Astrocyte (in vitro differentiated cells and primary cell): ENCODE data around the gene MPP1.

Experiments used
- CTCF ChIP-seq: IDR thresholded peaks from 2 replicates; pipeline ENCODE4 v1.5.1; 2011; ENCODE audit warnings: low read depth, mild to moderate bottlenecking, inconsistent platforms, low read length, moderate library complexity; ENCODE audit not compliant: insufficient read depth
- EZH2 ChIP-seq: IDR thresholded peaks from 2 replicates; pipeline ENCODE4 v1.6.1; 2012; ENCODE audit warnings: mild to moderate bottlenecking, low read length, inconsistent platforms; ENCODE audit not compliant: insufficient read depth

- no peak for TF ChIP-seq CTCF
- TF ChIP-seq EZH2: no peak
These were observed 1.7 kb upstream of the MPP1 start for GRCh38 chrX:154806837-154807501.
